ENCODE measurements around the gene SLFN12.
"Not testable (repeated sequence)": the region's sequence is repeated elsewhere in the genome, so short reads cannot be mapped to it uniquely, and the experiment has no call there.

Gene SLFN12

DNA sequence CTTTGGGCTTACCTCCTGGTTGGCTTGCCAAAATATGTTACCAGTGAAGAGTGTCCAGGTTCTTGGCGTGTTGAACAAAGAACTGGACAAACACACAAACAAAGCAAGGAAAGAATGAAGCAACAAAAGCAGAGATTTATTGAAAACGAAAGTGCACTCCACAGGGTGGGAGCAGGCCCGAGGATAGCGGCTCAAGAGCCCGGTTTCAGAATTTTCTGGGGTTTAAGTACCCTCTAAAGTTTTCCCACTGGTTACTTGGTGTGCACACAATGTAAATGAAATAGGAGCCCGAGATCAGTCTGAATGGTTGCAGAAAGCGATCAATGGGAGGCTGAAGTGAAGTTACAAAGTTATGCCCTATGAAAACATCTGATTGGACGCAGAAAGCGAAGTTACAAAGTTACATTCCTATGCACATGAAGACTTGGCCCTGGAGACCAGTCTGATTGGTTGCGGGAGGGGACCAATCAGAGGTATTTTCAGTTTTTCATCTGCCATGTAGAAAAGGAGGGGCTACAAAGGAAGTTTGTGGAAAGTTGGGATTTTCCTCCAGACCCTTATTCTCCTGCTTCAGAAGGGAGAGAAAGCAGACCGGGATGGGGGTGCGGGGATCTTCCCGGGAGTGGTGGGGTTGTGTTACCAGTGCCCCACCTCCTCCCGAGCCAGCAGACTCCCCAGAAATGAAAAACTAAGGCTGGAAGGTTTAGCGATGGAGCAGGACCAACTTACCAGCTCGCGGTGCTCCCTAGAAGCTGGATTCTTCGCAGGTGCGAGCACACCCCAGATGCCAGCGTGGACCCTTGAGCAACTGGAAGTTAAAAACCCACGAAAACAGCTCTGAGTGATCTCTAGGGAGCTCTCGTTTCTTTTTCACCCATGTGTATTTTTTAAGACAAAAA is at the start of gene SLFN12:
Gene SLFN12, minus strand, starts transcription at position 325 of the 899 bp plus-strand sequence. CDS start 9,472 bp downstream, outside the sequence.
- peak; percentile 94 for DNase-seq

DNA sequence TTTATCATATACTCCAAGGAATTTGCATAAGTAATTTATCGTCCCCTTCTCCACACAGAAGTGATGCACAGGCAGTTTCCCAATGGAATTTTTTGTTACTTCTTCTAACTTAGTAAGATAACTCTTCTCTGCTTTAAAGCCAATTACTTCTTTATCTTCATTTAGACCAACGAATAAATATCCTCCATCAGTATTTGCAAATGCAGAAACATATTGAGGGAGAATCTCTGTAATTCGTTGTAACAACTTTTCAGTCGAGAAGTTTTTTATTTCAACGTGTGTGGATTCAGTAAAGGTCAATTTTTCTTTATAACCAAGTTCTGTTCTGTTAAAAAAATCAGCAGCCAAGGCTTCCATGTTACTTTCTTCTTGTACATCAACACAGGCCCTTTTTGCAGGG is 47.0 kb upstream of the SLFN12 start:
- DNase-seq: no peak

DNA sequence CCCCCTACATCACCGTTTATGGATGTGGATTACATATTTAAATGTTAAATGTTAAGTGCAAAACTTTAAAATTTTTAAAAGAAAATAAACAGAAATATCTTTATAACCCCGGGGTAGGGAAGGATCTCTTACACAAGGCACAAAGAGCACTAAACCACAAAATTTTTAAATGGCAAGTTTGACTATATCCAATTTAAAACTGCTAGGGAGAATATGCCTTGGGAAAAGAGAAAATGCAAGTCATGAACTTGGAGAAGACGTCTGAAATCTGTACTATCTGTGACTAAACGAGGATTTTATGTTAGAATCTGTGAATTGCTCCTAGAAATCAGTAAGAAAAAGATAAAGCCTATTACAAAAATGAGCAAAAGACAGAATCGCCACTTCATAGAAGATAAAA is 44.9 kb upstream of the SLFN12 start:
- no peak for DNase-seq

DNA sequence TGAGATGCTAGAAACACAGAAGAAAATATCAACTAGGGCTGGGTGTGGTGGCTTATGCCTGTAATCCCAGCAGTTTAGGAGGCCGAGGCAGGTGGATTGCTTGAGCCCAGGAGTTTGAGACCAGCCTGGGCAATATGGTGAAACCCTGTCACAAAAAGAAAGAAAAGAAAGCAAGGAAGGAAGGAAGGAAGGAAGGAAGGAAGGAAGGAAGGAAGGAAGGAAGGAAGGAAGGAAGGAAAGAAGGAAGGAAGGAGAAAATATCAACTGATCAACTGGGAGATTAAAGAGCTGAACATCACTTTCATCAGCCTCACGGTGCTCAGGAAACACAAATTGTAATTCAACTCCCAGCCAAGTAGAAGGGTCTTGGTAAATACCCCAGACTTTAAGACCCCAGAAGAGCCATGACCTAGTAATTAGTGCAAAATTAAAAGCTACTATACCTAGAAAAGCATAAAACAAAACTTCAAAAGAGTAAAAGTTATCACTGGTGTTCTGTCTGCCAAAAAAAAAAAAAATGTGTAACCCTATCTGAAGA is 44.1 kb upstream of the SLFN12 start:
- no peak for DNase-seq

DNA sequence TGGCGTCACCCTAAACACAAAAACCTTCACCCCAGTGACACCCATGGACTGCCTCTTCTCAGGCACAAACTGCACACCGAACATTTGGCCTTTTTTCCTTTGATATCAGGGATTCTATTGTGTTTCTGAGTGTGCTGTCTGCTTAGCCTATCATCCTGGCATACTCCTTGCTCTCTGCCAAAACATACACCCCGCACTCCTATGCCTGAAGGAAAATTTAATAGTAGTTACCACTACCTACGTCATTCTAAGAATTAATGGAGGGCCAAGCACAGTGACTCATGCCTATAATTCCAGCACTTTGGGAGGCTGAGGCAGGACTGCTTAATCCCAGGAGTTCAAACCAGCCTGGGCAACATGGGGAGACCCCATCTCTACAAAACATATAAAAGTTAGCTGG is 36.2 kb upstream of the SLFN12 start:
- no peak for DNase-seq

DNA sequence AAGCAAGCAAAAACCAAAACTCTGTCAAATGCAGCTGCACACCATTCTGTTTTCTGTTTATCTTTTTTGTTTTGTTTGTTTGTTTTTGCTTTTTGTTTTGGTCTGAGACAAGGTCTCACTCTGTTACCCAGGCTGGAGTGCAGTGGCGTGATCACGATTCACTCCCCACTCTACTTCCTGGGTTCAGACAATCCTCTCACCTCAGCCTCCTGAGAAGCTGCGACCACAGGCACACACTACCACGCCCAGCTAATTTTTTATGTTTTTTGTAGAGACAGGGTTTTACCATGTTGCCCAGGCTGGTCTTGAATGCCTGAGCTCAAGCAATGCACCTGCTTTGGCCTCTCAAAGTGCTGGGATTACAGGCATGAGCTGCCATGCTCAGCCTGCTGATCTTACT is 35.5 kb upstream of the SLFN12 start:
- no peak for DNase-seq

DNA sequence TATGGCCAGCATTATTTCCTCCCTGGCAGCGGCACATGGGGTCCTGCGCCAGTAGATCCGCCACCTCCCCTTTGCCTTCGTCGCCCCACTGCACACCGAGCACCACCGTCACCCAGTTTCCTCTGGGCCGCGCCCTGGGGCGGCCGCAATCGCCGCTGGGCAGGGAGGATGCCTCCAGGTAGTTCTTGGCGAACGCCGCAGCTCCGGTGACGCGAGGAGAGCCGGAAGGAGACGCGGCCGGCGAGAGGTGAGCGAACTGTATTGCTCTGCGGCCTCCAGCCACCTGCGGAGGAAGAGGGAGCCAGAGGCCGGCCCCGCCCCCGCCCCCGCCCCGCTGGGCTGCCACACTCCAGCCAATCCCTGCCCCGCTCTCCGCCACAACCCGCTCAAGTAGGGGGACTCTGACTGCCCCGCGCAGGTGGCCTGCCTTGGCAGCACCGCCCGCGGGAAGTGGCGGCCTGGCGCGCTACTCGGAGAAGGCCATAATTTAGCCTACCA is 28.1 kb upstream of the SLFN12 start:
- no peak for DNase-seq

DNA sequence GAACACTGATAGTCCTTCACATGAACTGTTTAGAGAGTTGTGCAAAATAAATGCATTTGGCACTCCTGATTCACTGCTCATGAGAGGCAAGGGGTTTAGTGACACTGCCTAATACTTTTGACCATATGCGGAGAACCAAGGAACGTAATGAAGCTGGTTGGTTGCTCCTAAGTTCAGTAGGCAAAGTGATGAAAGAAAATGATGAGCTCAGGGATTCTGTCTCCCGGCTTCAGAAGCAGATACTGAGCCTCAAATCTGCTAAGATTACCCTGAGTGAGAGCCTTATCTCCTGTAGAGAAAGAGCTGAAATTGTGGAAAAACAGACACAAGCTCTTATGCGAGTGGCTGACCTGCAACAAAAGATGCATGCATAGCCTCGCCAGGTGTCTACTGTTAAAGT is 21.7 kb upstream of the SLFN12 start:
- not testable (repeated sequence) for DNase-seq

DNA sequence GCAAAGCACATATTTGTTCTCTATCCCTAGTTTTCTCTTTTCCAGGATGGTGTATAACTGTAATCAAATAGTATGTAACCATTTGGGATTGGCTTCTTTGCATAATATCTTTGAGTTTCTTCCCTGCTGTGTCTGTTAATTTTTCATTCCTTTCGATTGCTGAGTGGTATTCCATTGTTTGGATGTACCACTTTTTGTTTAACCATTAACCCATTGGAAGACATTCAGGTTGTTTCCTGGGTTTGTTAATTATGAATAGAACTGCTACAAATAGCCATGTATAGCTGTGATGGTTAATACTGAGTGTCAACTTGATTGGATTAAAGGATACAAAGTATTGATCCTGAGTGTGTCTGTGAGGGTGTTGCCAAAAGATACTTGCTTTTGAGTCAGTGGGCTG is 20.9 kb upstream of the SLFN12 start:
- no peak for DNase-seq

DNA sequence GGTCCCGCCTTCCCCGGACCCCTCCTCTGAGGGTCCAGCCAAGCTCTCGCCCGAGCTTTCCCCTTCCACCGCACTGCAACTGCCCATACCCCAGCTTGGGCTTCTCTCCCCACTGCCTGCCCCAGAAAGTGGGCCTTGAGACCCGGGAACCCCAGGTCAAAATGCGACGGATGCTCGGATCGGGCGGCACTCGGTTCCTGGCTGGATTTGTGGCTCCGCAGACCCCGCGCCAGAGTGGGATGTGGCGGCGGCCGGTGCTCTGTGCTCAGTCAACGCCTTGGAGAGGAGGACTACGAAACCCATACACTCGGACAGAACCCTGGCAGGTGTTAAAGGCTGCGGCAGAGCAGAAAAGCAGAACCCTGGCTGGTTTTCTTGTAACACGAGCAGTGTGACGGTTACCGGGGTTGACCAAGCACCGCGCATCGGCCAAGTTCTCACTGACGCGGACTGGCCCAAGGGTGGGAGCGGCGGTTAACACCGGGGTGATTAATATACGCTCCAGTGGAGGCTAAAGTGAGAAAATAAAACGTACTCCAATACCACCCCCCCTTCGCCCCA is 17.2 kb upstream of the SLFN12 start:
- DNase-seq: no peak

DNA sequence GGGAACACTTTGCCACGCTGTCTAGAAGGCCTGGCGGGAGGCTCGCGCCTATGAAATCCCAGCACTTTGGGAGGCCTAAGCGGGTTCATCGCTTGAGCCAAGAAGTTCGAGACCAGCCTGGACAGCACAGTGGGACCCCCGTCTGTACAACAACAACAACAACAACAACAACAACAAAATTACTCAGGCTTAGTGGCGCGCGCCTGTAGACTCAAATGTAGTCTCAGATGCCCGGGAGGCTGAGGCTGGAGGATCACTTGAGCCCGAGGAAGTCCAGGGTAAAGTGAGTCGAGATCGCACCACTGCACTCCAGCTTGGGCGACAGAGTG is 16.6 kb upstream of the SLFN12 start:
- DNase-seq: no peak

DNA sequence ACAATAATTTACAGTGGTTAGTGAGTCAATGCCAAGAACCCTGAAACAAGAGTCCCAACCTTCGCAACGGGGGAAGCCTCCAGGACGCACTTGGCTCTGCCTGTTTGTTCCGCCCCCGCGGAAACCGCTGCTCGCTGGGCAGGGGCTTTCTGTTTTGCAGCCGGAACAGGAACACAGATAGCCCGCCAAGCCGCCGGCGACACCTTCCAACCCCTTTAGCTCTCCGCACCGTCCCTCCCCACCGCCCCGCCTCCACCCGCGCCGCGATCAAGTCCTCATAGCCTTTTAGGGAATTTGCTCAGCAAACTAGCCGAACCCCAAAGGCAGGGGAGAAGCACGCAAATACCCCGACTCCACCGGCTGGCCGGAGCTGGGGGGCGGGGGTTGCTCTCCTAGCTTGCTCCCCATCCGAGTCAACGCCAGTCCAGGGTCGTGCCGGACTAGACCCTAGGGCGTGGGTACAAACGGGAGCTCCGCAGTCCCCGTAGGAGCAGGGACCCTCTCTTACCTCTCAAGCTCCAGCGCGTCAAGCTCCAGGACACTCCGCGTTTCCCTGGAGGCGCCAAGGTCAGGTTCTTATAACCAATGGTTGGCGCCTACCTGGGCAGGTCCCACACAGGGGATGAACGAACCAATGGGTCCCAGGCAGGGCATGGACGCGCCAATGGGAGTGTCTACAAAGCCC is 16.1 kb upstream of the SLFN12 start, which contains the start of gene SLFN13:
Gene SLFN13, minus strand, starts transcription at position 553 of the 685 bp plus-strand sequence. CDS start 3,086 bp downstream, outside the sequence.
- peak; percentile 47 for DNase-seq

DNA sequence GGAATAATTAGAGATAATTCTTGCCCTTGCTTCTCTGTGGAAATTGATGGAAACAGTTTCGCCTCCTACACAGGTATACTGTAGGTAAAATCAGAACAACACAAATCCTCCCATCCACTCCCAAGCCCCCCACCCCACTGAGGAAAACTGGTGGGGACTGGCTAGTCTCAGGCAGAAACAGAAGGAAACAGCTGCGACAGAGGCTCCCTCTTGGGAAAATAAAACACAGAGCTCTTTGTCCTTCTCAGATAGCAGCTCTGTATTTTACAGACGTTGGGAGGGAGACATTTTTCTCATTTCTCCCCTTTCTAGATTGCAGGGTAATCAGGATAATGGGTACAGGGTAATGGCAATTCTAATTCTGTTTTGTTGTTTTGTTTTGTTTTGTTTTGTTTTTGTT is 15.2 kb upstream of the SLFN12 start:
- no peak for DNase-seq

DNA sequence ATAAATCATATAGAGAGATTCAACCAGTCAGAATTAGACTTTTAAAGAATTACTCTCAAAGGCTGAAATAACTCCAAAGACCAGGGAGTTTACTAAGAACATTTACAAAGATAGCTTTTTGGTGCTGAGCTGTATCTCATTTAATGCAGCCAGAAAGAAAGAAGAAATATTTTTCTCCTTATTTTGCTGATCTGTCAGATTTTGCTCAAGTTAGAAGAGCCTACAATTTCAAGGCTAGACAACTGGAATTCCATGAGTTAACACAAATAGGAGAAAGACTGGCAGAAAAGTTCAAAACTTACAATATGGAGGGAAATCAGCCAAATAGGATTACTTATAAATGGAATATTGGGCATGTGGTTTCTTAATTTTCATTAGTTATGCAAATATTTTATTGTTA is 6.1 kb upstream of the SLFN12 start:
- no peak for DNase-seq

DNA sequence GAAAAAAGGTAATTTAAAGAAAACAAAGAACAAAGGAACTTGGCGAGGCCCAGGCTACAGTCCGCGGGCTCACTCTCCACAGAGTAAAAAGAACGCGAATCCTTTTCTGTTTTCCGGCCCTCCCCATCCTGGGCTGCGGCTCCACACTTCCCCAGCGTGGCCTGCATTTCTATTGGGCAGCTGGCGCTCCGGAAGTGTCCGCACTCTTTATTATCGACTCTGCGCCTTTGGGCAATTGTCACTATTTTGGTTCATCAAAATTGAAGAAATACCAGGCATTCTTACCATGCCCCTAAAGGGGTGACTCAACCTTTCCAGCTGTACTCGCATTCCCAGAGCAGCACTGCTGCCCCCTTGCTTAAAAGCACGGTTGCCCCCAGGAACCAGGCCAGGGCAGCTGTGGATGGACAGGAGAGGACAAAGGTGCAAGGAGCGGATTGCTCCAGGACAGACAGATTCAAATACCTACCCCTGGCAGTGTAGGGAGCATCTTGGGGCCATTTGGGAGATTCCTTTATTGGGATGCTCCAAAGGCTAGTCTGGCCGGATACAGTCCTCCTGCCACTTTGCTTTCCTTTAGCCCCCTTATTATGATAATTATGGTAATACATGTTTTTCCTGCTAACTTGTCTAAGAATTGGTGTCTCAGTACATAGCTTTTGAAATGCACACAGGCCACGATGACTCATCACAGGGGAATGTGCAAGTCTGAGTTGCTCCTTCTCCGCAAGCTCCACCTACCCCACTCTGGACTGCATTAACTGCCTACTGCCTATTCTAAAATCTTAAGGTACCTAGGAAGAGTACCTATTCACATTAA is 985 bp upstream of the SLFN12 start:
- DNase-seq: peak; percentile 99

DNA sequence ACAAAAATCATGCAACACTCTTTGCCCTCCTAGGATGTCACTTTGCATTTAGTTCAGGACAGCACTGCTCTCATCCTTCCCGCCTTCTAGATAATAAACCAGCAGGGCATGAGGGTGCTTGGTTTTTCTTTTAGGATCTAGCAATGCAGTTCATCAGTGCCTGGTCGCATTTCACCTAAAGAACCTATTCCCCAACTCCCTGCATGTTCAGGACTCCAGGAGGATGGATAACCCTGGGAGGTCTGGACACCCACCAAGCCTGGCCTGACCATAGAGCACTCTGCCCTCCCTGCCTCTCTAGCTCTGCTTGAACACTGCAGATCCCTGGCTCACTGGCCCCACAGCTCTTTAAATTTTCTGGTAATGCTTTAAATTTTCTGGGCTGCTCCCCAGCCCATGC is 2.6 kb downstream of the SLFN12 start:
- DNase-seq: no peak

DNA sequence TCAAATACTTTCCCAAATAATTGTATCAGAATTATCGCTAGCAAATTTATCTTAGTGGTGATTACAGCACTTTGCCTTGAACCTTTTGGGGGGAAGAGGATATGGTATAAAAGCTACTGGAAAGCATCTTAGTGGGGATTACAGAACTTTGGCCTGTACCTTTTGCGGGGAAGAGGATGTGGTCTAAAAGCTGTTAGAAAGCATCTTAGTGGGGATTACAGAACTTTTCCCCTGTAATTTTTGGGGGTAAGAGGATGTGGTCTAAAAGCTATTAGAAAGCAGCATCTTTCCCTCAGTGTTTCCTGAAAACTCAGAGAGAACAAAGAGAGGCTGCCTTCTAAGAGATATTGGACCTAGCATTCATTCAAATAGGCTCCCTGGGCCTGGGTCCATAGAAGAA is 4.1 kb downstream of the SLFN12 start:
- DNase-seq: no peak

DNA sequence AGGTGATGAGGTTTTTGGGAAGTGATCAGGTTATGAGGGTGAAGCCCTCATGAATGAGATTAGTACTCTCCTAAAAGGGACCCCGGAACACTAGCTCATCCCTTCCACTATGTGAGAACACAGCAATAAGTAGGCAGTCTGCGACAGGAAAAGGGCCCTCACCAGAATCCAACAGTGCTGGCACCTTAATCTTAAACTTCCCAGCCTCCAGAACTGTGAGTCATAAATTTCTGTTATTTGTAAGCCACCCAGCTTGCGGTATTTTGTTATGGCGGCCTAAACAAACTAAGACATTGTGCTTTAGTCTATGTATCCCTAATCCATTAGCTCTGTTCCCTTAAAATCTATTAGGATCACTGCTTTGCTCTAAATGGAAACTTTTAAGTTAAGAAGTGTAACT is 8.5 kb downstream of the SLFN12 start:
- DNase-seq: no peak

DNA sequence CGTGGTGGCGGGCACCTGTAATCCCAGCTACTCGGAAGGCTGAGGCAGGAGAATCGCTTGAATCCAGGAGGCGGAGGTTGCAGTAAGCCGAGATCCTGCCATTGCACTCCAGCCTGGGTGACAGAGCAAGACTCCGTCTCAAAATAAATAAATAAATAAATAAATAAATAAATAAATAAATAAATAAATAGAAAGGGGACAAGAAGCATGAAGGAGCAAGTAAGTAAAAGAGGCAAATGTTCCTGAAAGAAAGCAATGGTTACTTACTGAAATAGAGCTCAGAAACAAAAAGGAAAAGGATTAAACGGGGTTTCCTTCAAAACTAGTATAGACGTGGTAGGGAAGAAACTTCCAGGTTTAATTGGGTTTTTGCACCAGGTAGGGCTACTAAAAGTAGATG is 11.2 kb downstream of the SLFN12 start:
- DNase-seq: not testable (repeated sequence)

DNA sequence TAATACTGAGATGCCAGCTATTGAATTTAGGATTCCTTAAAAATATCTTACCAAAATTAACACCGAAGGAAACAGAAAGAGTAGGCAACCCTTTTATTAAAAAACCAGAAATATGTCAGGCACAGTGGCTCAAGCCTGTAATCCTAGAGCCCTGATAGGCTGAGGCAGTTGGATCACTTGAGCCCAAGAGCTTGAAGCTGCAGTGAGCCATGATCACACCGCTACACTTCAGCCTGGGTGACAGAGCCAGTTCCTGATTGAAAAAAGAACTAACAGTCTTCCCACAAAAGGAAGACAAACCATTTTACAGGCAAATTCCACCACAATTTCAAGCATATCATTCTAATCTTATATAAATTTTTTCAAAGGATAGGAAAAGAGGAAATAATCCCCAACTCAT is 15.6 kb downstream of the SLFN12 start:
- DNase-seq: no peak

DNA sequence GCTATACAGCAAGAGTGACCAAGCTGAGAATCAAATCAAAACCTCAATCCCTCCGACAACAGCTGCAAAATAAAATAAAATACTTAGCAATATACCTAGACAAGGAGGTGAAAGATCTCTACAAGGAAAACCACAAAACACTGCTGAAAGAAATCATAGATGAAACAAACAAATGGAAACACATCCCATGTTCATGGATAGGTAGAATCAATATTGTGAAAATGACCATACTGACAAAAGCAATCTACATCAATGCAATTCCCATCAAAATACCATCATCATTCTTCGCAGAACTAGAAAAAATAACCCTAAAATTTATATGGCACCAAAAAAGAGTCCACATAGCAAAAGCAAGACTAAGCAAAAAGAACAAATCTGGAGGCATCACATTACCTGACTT is 17.6 kb downstream of the SLFN12 start:
- DNase-seq: not testable (repeated sequence)

DNA sequence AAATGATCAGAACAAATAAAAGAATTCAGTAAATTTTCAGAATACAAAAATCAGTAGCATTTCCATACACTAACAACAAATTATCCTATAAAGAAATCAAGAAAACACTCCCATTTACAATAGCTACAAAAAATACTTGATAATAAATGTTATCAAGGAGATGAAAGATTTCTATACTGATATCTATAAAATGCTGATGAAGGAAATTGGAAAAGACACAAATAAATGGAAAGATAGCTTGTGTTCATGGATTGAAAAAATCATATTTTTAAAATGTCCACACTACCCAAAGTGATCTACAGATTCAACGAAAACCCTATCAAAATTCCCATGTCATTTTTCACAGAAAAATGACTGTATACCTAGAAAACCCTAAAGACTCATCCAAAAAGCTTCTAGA is 18.1 kb downstream of the SLFN12 start:
- no peak for DNase-seq

DNA sequence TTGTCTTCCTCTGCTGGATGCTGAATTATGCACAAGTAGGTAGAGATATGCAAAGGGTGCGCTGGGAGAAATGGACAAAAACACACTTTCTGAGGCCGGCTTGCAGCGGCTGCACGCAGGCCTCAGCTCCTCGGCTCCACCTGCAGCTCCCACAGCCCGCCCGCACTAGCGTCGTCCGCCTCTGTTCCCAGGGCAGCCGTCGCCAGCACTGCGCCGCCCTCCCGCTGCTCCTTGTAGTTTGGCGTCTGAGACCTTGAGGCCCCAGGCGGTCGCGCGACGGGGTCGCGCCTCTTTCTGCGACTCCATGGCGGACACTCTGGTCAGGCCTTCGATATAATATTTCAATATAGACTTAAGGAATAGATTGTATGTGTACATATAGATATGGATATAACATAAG is 24.8 kb downstream of the SLFN12 start:
- no peak for DNase-seq

All from fibroblast of skin of right quadriceps (primary cell).